Chondrocyte (in vitro differentiated cells): ENCODE results near the gene CENPV. TPM values are rescaled to one million over a fixed set of nuclear protein-coding genes. Genes with fewer than 3 reads are reported as not detected.

ENCODE experiments used
- DNase-seq: peaks from one replicate; pipeline ENCODE4 v3.0.0; 2021; ENCODE audit warnings: mixed read lengths, low spot score
- H3K27ac Mint-ChIP-seq: one replicate; pipeline ENCODE4 v1.8.0; 2021; ENCODE audit warnings: mild to moderate bottlenecking, moderate library complexity, mixed read lengths; ENCODE audit not compliant: unreplicated experiment
- H3K27me3 Mint-ChIP-seq: 2 replicates; pipeline ENCODE4 v1.8.0; 2021; ENCODE audit warnings: low read depth, mixed read lengths
- H3K36me3 Mint-ChIP-seq: 2 replicates; pipeline ENCODE4 v1.8.0; 2021; ENCODE audit warnings: low read depth, mixed read lengths
- H3K4me1 Mint-ChIP-seq: 2 replicates; pipeline ENCODE4 v1.8.0; 2021; ENCODE audit warnings: low read depth, mild to moderate bottlenecking, mixed read lengths
- H3K4me3 Mint-ChIP-seq: one replicate; pipeline ENCODE4 v1.8.0; 2021; ENCODE audit warnings: mild to moderate bottlenecking, moderate library complexity, mixed read lengths; ENCODE audit not compliant: unreplicated experiment
- H3K9me3 Mint-ChIP-seq: 2 replicates; pipeline ENCODE4 v1.8.0; 2021; ENCODE audit warnings: low read depth, mixed read lengths
- CTCF ChIP-seq: fragments of 200-600 bp; sonication (generic); IDR thresholded peaks from 2 replicates; pipeline ENCODE4 v1.5.0; 2021; ENCODE audit warnings: antibody characterized with exemption, mild to moderate bottlenecking, moderate library complexity
- total RNA-seq: library from RNA; stranded (reverse); gene quantifications from 3 replicates; pipeline ENCODE4 v1.2.1, GENCODE V29; 2021

Gene CENPV
- total RNA-seq, 1 donor from 2014 or later: 12.3 TPM

- Mint-ChIP-seq H3K4me3 (no peak overlapping the region), H3K27me3 (no peaks in the 10 kb centered on the region), H3K9me3 (no peaks in the 10 kb centered on the region), H3K4me1 (peaks cover 44% of the 10 kb centered on the region), H3K27ac (no peak overlapping the region), H3K36me3 (peaks cover 20% of the 10 kb centered on the region)
- TF ChIP-seq CTCF: no peak
- no peak for DNase-seq
These were observed 31.3 kb upstream of the CENPV start for GRCh38 chr17:16384557-16384956.

GRCh38 chr17:16383772-16384287, 30.6 kb upstream of the CENPV start:
- no peak for DNase-seq
- no peak for TF ChIP-seq CTCF
- H3K9me3 Mint-ChIP-seq: no peaks in the 10 kb centered on the region
- H3K36me3 Mint-ChIP-seq: peaks cover 20% of the 10 kb centered on the region
- no peak overlapping the region for H3K4me3 Mint-ChIP-seq
- H3K27me3 Mint-ChIP-seq: no peaks in the 10 kb centered on the region
- peaks cover 44% of the 10 kb centered on the region for H3K4me1 Mint-ChIP-seq
- no peak overlapping the region for H3K27ac Mint-ChIP-seq

- no peak overlapping the region for H3K27ac Mint-ChIP-seq
- no peak for DNase-seq
- H3K4me1 Mint-ChIP-seq: peaks cover 44% of the 10 kb centered on the region
- TF ChIP-seq CTCF: no peak
- H3K9me3 Mint-ChIP-seq: no peaks in the 10 kb centered on the region
- no peak overlapping the region for H3K4me3 Mint-ChIP-seq
- no peaks in the 10 kb centered on the region for H3K27me3 Mint-ChIP-seq
- H3K36me3 Mint-ChIP-seq: peaks cover 20% of the 10 kb centered on the region
These were observed 29.9 kb upstream of the CENPV start for GRCh38 chr17:16383216-16383615.

GRCh38 chr17:16381496-16381820, 28.2 kb upstream of the CENPV start:
- no peak for TF ChIP-seq CTCF
- Mint-ChIP-seq H3K36me3 (peaks cover 20% of the 10 kb centered on the region), H3K27me3 (no peaks in the 10 kb centered on the region), H3K9me3 (no peaks in the 10 kb centered on the region), H3K27ac (peak overlapping the region; percentile 99), H3K4me1 (peaks cover 34% of the 10 kb centered on the region), H3K4me3 (peak overlapping the region; percentile 97)
- no peak for DNase-seq

GRCh38 chr17:16380640-16381495, 27.6 kb upstream of the CENPV start, which contains the start of gene UBB:
UBB (plus strand) TSS chr17:16381091; CDS start chr17:16381908, 817 bp downstream.
- H3K27me3 Mint-ChIP-seq: no peaks in the 10 kb centered on the region
- DNase-seq: peak; percentile 98
- peaks cover 33% of the 10 kb centered on the region for H3K4me1 Mint-ChIP-seq

More at GRCh38 chr17:16380640-16381495, 27.6 kb upstream of the CENPV start, which contains the start of gene UBB:
- H3K27ac Mint-ChIP-seq: peak within 1 kb of the TSS; percentile 99
- H3K36me3 Mint-ChIP-seq: peaks cover 20% of the 10 kb centered on the region
- H3K4me3 Mint-ChIP-seq: peak within 1 kb of the TSS; percentile 97
- H3K9me3 Mint-ChIP-seq: no peaks in the 10 kb centered on the region
- TF ChIP-seq CTCF: peak; percentile 38
